NCI-H146 treated with DMSO at 0.1 percent for 48 hours (cell line): ENCODE measurements around the gene SLIT1.

Experiments
- DNase-seq: peaks from one replicate; lab custom pipeline; 2025; ENCODE audit not compliant: unreplicated experiment; lab: John Stamatoyannopoulos, UW

Gene SLIT1

GRCh38 chr10:97117372-97117771 is 68.4 kb downstream of the SLIT1 start:
- DNase-seq = peak; percentile 39

- no peak for DNase-seq
Measured at GRCh38 chr10:97116462-97117162, 69.1 kb downstream of the SLIT1 start.

GRCh38 chr10:97115846-97116245 is 69.9 kb downstream of the SLIT1 start:
- no peak for DNase-seq

- no peak for DNase-seq
Measured at GRCh38 chr10:97111615-97112014, 74.1 kb downstream of the SLIT1 start.

GRCh38 chr10:97109547-97109946 is 76.2 kb downstream of the SLIT1 start:
- peak; percentile 67 for DNase-seq

- no peak for DNase-seq
Measured at GRCh38 chr10:97107551-97107950, 78.2 kb downstream of the SLIT1 start.

GRCh38 chr10:97106207-97106606 is 79.6 kb downstream of the SLIT1 start:
- no peak for DNase-seq

GRCh38 chr10:97105303-97105702 is 80.5 kb downstream of the SLIT1 start:
- no peak for DNase-seq

- no peak for DNase-seq
Measured at GRCh38 chr10:97103316-97104080, 82.3 kb downstream of the SLIT1 start.

GRCh38 chr10:97102441-97102840 is 83.3 kb downstream of the SLIT1 start:
- no peak for DNase-seq

- DNase-seq = no peak
Measured at GRCh38 chr10:97101166-97101940, 84.4 kb downstream of the SLIT1 start.

GRCh38 chr10:97100657-97101056 is 85.1 kb downstream of the SLIT1 start:
- DNase-seq = no peak

- no peak for DNase-seq
Measured at GRCh38 chr10:97099868-97100267, 85.9 kb downstream of the SLIT1 start.

GRCh38 chr10:97099089-97099488 is 86.7 kb downstream of the SLIT1 start:
- DNase-seq = no peak

GRCh38 chr10:97097084-97097433 is 88.7 kb downstream of the SLIT1 start:
- no peak for DNase-seq

- DNase-seq = no peak
Measured at GRCh38 chr10:97096261-97097083, 89.3 kb downstream of the SLIT1 start.

GRCh38 chr10:97095701-97096260 is 90.0 kb downstream of the SLIT1 start:
- DNase-seq = no peak

- DNase-seq = no peak
Measured at GRCh38 chr10:97090644-97091043, 95.1 kb downstream of the SLIT1 start.

- DNase-seq = no peak
Measured at GRCh38 chr10:97090035-97090434, 95.7 kb downstream of the SLIT1 start.

GRCh38 chr10:97089209-97089870 is 96.4 kb downstream of the SLIT1 start:
- no peak for DNase-seq
